ENCODE measurements around the gene HERC2. TPM values are rescaled to one million over a fixed set of nuclear protein-coding genes. Genes with fewer than 3 reads are reported as not detected.

The HERC2 gene
- total and polyA plus RNA-seq, 2 of the 8 experiments (the other 6 are each of a cell fraction or from before 2014, with no cell fraction given), result 83.0 to 88.7 TPM

DNA sequence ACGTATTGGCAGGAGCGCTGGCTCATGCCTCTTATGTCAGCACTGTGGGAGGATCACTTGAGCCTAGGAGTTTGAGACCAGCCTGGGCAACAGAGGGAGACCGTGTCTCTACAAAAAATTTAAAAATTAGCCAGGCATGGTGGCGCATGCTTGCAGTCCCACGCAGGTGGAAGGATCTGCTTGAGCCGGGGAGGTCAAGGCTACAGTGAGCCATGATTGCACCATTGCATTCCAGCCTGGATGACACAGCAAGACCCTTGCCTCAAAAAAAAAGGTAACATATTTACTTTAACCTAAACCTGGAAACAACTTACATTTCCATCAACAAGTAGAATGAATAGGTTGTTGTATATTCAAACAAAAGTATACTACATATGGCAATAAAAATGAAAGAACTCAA, 78.1 kb downstream of the HERC2 start:
- TF ChIP-seq NRF1 (IDR thresholded peaks at IDR 0.05; ENCODE audit: low read depth, low read length) (no peak), CBX8 (IDR thresholded peaks at IDR 0.05; ENCODE audit: borderline replicate concordance, low read depth, low read length) (no peak)
- Histone ChIP-seq H3K9ac (replicated peaks in 1 of 4; ENCODE audit: extremely low read depth in 1 of 4, low read depth in 3 of 4, low read length in 3 of 4) (no peak overlapping the region), H2AK5ac (ENCODE audit: low read depth, low read length) (no peak overlapping the region), H3K27me3 (replicated peaks in 1 of 4; ENCODE audit: control insufficient read depth in 3 of 4, extremely low read depth in 1 of 4, insufficient read depth in 3 of 4, low read length in 3 of 4) (no peaks in the 10 kb centered on the region), H3K9me3 (ENCODE audit: insufficient read depth in 2 of 2, low read depth in 1 of 2, low read length in 1 of 2) (no peaks in the 10 kb centered on the region; a peak in 1 of 4 replicates), H3K14ac (ENCODE audit: insufficient read length) (no peak overlapping the region), H2BK12ac (ENCODE audit: low read depth, low read length) (no peak overlapping the region), H4K20me1 (replicated peaks in 1 of 2; ENCODE audit: control insufficient read depth in 1 of 2, insufficient read depth in 2 of 2, low read length in 2 of 2) (peaks cover 0 to 2% of the 10 kb centered on the region in 2 experiments), H3K23ac (ENCODE audit: insufficient read length) (no peak overlapping the region), H3K27ac (ENCODE audit: low read depth, low read length) (no peak overlapping the region), H4K8ac (ENCODE audit: extremely low read depth, insufficient read depth, low read length) (no peak overlapping the region), H3K4me3 (ENCODE audit: extremely low read depth in 1 of 4, insufficient read depth in 2 of 4, low read depth in 3 of 4, low read length in 4 of 4) (no peak overlapping the region), H3K18ac (ENCODE audit: extremely low read depth, low read length) (no peak overlapping the region), H3K23me2 (ENCODE audit: low read depth, low read length) (no peaks in the 10 kb centered on the region), H3K4me1 (replicated peaks in 1 of 4; ENCODE audit: control insufficient read depth in 3 of 4, insufficient read depth in 4 of 4, low read length in 3 of 4) (no peaks in the 10 kb centered on the region), H3K4me2 (ENCODE audit: insufficient read depth in 1 of 2, low read depth in 2 of 2, low read length in 2 of 2) (no peak overlapping the region), H4K91ac (replicated peaks; ENCODE audit: insufficient read length, low read length) (no peak overlapping the region), H2AFZ (ENCODE audit: low read length) (no peak overlapping the region), H3K56ac (replicated peaks; ENCODE audit: insufficient read length, low read depth, low read length) (no peak overlapping the region), H3K36me3 (ENCODE audit: control insufficient read depth in 2 of 4, insufficient read depth in 4 of 4, low read length in 3 of 4) (peaks cover 14 to 54% (median 39%) of the 10 kb centered on the region in 4 experiments; a peak in 7 of 8 replicates), H3K79me2 (ENCODE audit: control insufficient read depth in 1 of 2, insufficient read depth in 2 of 2, low read length in 2 of 2) (no peaks in the 10 kb centered on the region), H3K79me1 (ENCODE audit: low read depth, low read length) (no peaks in the 10 kb centered on the region), H4K5ac (ENCODE audit: insufficient read length, low read depth, low read length) (no peak overlapping the region), H3K4ac (replicated peaks; ENCODE audit: insufficient read length, low read depth, low read length) (no peak overlapping the region), H2BK20ac (ENCODE audit: low read length) (no peak overlapping the region), H2BK15ac (ENCODE audit: low read length) (no peak overlapping the region), H2BK120ac (replicated peaks; ENCODE audit: low read depth, low read length) (no peak overlapping the region), H2BK5ac (ENCODE audit: low read depth, low read length) (no peak overlapping the region)
- 87% methylated on average over 6 of the region's 6 CpGs; no CpG with 5 or more reads in 1 of the 2 experiments for WGBS, 2 experiments (ENCODE audit: extremely low coverage in 1 of 2, insufficient coverage in 1 of 2, insufficient read length in 1 of 2, insufficient replicate concordance in 2 of 2, low coverage in 1 of 2, low lambda C conversion rate in 2 of 2, missing lambda C conversion rate in 1 of 2)
- CTCF ChIA-PET (ENCODE audit: partially characterized antibody), result no interaction called here
- FAIRE-seq, result no peak
- DNase-seq (ENCODE audit: low read depth in 1 of 2, low spot score in 2 of 2), result no peak
- POLR2A ChIA-PET (ENCODE audit: partially characterized antibody), result no interaction called here
